ENCODE results near the gene NELL1.
A peak's percentile ranks its signal among the peaks of the same experiment; 100 is the strongest.
"Not testable (repeated sequence)": the region's sequence is repeated elsewhere in the genome, so short reads cannot be mapped to it uniquely, and the experiment has no call there.

The NELL1 gene

DNA sequence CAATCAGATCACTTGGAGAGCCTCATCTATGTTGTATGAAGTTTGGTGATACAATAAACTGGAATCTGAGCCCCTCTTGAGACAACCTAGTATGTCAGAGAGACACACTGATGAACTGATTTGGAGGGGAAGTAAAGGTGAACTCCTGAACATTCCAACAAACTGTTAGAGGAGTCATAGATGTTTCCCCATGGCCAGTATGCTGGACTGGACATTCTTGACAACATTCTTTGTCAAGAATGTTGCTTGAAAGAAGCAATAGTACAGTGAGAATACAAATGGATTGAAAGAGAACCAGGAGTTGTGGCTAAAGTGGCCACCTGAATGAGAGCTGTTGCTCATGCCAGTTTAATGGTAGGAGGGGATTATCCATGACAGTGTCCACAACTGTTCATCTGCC, 588.1 kb downstream of the NELL1 start:
- DNase-seq: no peak

DNA sequence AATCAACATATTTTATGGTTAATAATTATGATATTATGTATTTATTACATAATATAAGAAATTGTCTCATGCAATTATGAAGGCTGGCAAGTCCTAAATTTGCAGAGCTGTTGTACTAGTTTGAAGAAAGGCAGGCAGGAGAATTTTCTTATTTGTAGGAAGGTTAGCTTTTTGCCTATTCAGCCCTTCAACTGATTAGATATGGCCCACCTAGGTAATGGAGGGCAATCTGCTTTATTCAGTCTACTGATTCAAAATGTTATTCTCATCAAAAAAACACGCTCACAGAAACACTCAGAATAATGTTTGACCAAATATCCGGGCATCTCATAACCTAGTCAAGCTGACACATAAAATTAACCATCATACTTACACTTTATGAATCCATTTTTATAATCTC, 589.0 kb downstream of the NELL1 start:
- DNase-seq: no peak

GRCh38 chr11:21260101-21260500, 590.7 kb downstream of the NELL1 start:
- DNase-seq: peak in 1 of 2 experiments; percentile 31

DNA sequence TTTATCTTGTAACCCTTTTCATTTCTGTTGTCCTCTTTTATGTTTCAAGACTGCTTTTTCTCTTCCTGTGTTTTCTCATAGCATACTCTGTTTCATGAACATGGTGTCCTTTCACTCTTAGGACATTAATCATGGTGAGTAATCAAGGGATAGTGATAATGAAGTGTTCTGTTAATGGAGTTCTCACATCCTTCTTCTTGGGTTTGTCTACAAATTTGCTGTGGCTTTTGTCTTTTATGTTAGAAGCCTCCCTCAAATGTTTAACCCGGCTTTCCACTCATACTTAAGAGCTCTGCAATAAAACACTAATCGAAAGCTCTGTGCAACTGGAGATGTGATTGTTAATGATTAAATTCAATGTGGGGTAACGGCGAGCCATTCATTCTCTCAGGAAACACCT, 593.6 kb downstream of the NELL1 start:
- no peak for DNase-seq

DNA sequence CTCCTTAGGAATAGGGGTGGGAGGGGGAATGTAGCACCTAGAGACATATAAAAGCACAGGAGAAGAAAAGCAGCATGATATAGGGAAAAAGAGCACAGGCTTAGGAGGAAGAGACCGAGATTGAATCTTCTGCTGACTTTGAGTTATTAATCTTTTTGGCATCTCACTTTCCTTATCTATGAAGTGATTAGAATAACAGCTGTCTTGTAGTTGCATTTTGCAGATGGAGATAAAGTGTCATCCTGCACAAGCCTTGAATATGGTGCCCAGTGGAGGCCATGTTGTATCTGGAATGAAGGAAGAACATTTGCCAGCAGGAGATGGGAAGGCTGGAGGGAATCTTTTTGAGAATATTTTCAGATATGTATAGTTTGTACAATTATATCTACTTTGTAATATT, 594.7 kb downstream of the NELL1 start:
- no peak for DNase-seq

- DNase-seq: no peak
Measured at GRCh38 chr11:21268036-21268435, 598.6 kb downstream of the NELL1 start.

DNA sequence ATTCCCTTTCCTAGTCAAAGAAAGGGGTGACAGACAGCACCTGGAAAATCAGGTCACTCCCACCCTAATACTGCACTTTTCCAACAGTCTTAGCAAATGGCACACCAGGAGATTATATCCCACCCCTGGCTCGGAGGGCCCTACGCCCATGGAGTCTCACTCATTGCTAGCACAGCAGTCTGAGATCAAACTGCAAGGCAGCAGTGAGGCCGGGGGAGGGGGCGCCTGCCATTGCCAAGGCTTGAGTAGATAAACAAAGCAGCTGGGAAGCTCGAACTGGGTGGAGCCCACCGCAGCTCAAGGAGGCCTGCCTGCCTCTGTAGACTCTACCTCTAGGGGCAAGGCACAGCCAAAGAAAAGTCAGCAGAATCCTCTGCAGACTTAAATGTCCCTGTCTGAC, 602.8 kb downstream of the NELL1 start:
- not testable (repeated sequence) for DNase-seq

- no peak for DNase-seq
Measured at GRCh38 chr11:21278840-21279239, 609.5 kb downstream of the NELL1 start.

GRCh38 chr11:21285104-21285503, 615.7 kb downstream of the NELL1 start:
- DNase-seq: no peak

DNA sequence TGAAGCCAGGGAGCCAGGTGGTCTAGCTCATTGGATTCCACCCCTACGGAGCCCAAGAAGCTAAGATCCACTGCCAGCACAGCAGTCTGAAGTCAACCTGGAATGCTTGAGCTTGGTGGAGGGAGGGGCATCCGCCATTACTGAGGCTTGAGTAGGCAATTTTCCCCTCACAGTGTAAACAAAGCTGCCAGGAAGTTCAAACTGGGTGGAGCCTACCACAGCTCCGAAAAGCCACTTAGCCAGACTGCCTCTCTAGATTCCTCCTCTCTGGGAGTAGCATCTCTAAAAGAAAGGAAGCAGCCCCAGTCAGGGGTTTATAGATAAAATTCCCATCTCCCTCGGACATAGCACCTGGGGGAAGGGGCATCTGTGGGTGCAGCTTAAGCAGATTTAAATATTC, 620.3 kb downstream of the NELL1 start:
- no peak for DNase-seq

DNA sequence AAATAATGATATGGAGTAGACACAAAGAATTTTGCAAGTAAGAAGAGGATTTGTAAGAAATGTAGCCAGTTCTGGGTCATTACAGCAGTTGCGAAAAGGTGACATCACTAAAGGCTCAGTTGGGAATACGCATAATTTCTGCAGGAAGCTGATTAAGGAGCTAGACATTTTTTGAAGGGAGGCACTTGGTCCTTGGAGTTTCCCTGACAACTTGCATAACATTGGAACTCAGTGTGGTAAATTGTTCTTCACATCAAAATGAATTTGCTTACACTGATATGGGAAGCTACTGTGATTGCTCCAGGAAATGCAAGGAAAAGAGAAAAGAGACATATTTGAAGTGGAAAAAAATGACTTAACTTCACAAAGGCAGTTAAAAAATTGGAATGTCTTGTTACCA, 626.1 kb downstream of the NELL1 start:
- no peak for DNase-seq

GRCh38 chr11:21301981-21302380, 632.6 kb downstream of the NELL1 start:
- no peak for DNase-seq

- no peak for DNase-seq
Measured at GRCh38 chr11:21306739-21307358, 637.5 kb downstream of the NELL1 start.

GRCh38 chr11:21307874-21308273, 638.5 kb downstream of the NELL1 start:
- DNase-seq: no peak

DNA sequence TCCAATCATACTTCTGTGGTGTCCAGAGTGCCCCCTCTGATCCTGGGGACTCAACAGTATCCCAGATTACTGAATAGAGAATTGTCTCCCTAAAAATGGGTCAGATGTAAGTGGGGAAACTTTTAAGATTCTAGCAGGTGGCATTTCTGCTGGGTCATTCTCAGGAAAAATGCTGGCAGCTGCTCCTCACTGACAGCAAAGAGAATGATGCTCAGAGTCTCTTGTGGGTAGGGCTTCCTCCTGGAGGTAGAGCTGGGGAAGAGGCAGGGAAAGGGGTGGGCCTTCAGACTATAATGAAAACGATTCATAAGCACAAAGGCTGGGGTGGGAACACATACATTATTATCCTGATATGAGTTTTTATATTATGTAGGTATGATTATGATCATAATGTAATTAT, 647.2 kb downstream of the NELL1 start:
- DNase-seq: no peak

DNA sequence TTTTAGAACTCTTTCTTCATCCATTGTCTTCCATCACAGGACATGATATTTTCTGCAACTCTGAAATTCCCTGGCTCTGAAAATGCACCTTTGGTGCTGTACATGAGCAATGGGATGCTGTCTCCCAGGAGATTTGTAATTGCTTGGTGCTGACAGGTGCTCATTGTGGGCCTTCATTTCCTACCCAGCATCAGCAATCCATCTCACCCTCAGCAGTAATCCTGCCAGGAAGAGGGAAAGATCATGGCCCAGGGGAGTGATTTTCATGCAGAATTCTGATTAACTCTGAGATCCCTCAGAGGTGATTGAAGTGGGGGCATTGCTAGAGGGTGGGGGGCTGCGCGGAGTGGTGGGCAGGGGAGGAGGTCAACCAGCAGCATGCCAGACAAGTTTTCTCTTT, 651.7 kb downstream of the NELL1 start:
- no peak for DNase-seq

GRCh38 chr11:21321530-21321929, 652.1 kb downstream of the NELL1 start:
- DNase-seq: no peak

- no peak for DNase-seq
Measured at GRCh38 chr11:21323617-21324016, 654.2 kb downstream of the NELL1 start.

GRCh38 chr11:21343204-21343603, 673.8 kb downstream of the NELL1 start:
- no peak for DNase-seq

DNA sequence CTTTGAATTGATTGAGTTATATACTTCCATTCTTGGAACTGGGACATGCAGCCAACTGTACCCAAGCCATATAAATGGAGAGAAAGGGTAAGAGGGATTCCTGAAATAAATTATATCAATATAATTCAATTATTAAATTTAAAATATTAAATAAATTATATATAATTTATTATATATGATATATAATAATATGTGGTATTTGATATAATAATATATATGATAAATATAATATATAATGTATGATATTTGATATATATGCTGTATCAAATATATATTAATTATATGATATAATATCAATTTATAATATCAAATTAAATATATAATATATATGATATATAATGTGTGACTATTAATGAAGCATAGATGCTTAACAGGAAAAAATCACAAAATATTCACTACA, 677.0 kb downstream of the NELL1 start:
- no peak for DNase-seq

DNA sequence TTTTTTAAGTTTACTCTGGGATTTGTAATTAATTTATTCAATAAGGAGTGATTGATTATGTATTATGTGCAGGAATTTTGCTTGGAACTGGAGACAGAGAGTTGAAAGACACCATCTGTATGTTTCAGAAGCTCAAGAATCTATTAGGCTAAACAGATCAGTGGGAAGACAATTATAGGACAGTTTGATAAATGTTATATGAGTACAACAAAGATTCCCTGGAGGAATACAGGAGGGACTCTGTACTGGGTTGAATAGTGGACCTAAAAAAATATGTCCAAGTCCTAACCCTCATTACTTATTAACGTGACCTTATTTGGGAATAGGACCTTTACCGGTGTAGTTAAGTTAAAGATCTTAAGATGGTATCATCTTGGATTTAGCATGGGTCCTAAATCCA, 681.2 kb downstream of the NELL1 start:
- no peak for DNase-seq

DNA sequence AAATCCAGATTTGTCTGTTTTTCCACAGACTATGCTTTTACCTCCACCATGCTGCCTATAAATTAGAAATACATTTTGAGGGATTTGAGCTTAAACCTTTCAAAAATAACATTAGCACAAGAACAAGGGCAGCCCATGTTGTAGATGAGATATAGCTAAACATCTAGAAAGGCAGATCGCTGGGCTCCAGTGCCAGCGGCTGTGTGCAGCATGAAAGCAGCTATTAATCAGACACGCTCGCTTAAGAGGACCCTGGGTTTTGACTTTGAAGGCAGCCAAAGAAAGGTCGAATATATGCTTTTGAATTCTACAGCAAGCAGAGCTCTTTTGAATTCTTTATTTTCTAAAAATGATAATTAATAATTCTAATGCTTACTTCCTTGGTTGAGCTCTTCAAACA, 684.0 kb downstream of the NELL1 start:
- no peak for DNase-seq

DNA sequence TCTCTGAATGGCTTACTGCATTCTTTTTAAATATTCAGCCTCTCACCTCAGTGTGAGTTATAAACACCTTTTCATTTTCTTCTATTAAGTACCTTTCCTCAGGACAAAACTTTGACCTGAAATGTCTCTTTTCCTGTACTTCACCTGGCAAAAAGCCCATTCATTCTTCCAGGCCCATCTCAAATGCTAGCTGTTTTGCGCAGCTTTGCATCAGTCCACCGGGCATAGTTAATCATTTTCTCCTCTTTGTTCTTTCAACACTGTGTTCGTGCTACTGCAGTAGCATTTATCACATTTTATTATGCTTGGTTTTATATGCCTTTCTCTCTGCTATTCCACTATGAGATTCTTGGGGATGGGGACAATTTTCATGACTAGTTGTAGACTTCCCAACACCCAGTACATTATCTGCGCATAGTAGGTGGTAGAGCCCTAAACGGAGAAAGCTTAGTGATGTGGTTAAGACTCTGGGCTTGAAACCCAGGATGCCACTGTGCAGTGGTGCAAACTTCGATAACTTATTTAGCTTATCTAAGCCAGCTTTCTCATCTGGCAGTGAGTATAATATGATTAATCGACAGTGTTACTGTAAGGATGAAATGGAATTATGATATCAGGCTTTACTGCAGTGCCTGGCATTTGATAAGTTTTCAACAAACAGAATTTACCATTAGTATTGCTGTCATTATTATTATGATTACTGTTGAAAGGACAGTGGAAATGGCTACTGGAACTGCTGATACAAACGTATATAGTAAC, 695.7 kb downstream of the NELL1 start:
- no peak for DNase-seq

- DNase-seq: no peak
Measured at GRCh38 chr11:21369947-21370346, 700.6 kb downstream of the NELL1 start.

DNA sequence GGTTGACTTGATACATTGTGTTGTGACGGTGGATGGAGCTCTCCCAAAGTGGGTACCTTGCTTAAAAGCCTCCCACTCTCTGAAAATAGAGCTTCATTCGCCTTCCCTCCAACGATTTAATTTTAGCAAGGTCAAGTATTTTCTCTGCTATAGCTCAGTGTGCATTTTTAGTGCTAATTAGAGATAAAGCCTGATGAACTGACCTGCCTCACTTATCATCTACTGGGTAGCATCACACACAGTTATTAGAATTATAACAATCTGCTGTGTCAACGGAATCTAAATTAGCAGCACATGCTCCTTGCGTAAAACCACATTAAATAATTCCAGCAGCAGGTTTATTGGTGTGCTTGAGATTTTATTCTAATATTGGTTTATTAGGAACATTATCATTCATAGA, 701.7 kb downstream of the NELL1 start:
- no peak for DNase-seq
